ENCODE data around the gene SUSD2.
"Not testable (repeated sequence)": the region's sequence is repeated elsewhere in the genome, so short reads cannot be mapped to it uniquely, and the experiment has no call there.

Gene SUSD2

DNA sequence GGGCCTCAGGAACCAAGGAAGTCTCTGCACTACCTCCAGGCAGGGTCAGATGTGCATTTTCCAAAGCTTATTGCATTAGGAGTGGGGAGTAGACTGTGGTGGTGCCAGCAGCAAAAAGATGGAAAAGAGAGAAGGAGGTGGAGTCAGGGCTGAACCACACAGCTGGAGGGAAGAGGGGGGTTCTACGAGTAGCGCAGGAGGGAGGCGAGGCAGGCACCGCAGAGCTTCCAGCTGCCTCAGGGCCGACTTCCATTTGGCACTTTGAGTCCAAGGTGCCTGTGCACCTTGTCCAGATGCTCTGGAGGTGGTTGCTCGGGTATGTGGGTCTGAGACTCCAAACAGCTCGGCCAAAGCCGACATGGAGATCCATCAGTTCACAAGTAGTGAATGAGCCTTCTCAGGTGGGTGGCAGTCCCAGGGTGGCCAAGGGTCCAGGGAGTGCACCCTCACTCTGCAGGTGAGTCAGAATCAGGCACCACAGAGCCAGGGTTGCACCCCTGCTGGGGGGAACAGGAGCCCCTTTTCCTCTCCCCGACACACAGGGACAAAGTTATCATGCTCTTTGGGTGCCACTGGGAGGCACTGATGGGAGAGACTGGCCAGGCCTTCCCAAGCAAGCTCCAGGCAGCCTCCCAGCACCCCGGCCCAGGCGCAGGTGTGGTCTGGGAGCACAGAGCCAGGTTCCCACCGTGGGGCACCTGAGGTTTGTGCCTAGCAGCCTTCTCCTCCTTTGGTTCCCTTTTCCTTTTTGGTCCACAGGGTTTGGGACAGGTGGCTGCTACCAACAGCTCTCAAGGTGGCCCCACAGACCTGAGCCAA lies 33.4 kb downstream of the SUSD2 start:
- no peak for DNase-seq (ENCODE audit: low spot score)

DNA sequence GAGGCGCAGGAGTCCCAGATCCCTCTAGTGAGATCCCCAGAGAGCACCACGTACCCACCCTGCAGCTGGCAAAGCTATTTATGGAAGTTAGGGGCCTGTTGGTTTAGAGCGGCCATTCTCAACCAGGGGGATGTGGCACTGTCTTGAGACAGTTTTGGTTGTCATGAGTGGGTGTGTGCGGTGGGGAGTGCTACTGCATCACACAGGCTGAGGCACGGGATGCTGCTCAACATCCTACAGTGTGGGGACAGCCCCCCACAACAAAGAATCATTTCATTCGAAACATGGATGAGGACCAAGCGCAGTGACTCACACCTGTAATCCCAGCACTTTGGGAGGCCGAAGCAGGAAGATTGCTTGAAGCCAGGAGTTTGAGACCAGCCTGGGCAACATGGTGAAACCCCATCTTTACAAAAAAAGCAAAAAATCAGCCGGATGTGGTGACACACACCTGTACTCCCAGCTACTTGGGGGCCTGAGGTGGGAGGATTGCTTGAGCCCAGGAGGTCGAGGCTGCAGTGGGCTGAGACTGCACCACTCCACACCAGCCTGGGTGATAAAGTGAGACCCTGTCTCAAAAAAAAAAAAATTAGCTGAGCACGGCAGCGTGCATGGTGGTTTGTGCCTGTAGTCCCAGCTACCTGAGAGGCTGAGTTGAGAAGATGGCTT lies 35.4 kb downstream of the SUSD2 start:
- no peak for DNase-seq (ENCODE audit: low spot score)

DNA sequence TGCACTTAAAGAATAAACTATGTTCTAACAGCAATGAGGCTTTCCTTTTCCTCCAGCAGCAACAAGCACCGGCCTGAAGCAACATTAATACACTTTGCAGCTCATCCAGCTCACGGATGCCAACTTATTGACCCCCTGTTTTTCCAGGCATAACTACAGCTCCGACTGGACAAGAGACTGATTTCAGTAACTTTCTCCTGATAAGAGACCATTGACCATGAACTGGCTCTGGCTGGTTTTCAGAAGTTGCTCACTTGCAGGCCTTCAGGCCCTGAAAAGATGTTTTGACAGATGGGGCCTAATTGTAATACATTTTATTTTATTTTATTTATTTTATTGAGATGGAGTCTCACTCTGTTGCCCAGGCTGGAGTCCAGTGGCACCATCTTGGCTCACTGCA lies 36.1 kb downstream of the SUSD2 start:
- DNase-seq (ENCODE audit: low spot score), result no peak

DNA sequence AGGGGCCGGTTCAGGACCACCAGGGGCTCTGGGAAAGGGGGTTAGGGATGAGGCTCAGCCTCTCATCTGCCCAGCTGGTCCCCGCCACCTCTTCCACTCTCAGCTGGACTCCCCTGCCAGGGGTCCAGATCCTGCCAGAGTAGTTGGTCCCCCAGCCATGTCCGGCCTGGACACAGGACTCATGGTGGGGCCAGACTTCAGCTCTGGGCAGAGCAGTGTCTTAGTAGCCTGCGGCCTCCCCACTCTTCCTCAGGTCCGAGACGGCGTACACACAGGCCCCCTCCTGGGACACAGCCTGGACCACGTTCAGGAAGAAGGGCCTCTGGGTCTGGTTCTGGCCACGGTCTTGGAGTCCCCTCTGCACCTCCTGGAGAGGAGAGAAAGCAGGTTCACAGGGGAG lies 38.5 kb downstream of the SUSD2 start:
- DNase-seq (ENCODE audit: low spot score), result no peak

DNA sequence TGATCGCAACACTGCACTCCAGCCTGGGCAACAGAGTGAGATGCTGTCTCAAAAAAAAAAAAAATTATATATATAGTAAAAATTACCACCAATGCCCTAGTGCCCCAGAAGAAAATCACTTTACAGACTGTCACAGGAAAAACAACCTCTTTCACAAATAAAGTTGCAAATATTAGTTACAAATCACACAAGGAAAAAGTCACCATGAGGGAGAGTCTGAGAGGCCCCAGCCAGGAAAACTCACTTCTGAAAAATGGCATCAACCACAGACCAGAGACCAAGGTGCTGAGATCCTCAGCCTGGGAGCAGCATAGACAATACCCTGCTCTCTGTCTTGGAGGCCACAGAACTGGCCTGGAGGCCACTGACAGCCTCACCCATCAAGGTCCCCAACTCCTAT lies 43.2 kb downstream of the SUSD2 start:
- no peak for DNase-seq (ENCODE audit: low spot score)

DNA sequence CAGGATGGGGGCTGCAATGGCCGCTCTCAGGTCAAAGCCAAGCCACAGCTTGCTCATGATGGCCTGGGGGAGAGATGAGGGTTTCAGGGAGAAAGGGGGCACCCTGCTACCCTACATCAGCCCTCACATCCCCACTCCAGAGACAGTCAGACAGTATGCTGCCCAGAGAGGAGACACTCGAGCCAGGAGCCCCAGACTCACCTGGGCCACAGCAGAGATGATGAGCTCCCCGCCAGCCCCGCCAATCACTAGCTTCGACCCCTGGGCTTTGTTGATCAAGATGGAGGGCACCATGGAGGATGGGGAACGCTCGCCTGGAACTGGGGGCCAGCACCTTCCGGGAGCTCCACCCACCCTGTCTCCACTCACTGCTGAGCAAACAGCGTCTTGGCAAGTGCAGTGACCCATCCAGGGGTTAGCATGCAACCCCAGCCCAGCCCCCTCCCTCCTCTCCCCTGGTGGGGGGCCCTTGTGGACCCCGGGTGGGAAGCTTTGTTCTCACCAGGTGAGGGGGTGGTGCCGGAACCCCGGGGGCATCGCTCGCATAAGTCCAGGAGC lies 43.8 kb downstream of the SUSD2 start:
- DNase-seq (ENCODE audit: low spot score), result no peak

DNA sequence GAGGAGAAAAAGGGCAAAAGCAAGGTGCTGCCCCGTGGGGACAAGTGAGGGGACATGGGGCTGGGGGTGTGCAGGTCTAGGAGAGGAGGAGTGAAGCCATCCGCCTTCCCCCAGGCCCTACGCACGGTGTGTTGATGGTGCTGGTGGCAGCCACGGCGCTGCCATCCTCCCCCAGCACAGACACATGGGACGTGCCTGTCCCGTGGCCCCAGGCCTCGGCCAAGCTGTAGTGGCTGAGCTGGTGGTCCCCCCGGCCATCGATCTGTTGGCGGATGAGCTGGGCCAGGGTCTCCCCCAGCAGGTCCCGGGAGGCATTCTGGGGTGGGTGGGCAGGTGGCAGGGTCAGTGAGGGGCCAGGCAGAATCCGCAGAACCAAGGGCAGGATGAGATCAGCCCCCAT lies 44.7 kb downstream of the SUSD2 start:
- DNase-seq (ENCODE audit: low spot score), result no peak

DNA sequence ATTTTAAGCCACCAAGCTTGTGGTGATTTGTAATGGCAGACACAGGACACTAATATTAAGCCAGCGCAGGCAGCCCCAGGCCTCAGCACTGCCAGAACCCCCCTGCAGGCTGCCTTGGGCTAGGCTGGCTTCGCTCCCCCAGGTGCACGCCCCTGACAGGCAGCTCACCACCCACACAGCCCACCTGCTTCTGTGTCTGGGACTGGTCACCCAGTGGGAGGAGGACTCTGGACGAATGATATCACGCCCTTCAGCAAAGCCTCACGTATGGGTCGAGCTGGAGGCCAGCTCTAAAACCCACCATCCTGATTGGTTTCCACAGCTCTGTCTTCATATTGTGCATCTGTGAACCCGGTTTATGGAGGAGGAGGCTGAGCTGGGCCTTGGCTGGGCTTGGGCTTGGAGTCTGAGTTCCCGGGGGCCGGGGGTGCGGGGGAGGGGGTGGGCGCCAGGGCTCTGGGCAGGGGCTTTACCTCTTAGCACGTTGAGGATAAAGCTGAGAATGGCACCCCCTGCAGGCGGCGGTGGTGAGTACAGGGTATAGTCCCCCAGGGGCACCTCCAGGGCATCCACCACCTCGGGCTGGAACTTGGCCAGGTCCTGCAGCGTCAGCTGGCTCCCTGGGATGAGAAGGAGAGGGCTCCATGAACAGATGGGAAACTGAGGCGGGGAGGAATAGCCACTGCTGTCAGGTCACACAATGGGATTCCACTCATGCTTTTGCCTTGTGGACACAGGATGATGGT lies 49.8 kb downstream of the SUSD2 start:
- no peak for DNase-seq (ENCODE audit: low spot score)

DNA sequence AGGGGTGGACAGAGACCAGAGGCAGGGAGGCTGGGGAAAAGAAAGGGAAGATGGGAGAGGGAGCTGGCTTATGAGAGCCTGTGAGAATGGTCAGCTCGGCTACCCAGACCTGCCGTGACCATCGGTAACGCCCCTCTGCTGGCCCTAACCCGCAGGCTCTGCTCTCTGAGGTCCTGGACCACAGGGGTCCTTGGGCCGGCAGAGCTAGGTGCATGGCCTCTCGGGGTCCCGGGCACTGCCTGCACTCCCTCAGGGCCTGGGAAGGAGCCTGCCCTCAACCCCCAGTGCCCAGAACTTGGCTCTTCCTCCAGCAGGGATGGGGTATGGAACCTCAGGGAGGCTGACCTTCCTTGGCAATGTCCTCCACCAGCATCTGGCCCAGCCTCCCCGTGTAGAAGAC lies 50.4 kb downstream of the SUSD2 start:
- DNase-seq (ENCODE audit: low spot score), result no peak

DNA sequence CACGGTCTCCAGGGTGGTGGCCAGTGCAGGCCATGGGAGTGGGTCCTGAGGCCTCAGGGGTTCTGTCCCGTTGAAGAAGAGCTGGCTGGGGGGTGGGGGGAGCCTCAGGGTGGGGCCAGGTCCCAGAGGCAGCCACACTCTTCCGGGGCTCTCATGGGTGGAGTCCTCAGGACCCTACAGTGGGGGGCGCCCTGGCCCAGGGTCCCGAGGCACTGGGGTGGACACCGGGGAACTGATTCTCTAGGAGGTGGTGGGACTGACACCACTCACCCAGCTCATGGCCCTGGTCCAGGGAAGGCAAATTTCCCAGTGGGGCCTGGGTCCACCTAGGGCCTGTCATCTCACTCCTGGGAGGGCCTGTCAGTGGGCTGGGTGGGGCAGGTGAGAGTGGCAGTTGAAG lies 50.8 kb downstream of the SUSD2 start:
- DNase-seq (ENCODE audit: low spot score), result no peak

DNA sequence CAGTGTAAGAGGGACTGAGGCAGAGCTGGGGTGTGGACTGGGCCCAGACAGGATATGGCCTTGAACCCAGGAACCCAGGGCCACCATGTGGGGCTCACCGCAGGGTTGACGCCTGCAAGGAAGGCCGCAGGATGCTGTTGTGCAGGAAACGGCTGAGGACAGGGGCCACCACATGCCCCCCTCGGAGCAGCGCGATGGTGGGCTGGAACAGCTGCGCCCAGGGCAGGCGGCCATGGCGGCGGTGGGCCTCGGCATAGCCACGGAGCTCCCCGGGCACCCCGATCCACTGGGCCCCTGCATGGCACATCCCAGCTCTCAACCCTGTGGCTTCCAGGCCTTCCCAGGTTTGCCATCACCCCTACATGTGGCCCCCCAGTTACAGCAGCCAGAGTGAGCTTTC lies 51.4 kb downstream of the SUSD2 start:
- no peak for DNase-seq (ENCODE audit: low spot score)

DNA sequence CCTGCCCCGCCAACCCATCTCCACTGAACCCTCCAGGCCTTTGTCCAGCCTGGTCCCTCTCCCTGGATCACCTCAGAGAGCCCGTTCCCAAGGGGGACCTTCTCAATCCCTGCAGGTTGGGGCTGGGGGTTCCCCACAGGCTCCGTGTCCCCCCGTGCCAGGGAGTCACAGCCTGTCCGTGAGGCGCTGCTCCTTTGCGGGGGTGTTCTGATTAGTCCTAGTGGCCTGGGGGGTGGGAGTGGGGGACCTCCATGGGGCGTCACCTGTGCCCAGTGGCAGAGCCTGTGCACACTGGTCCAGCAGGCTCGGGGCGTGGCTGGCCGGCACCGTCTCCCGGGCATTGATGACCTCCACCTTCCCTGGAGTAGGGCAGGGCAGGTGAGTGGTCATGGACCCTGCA lies 51.9 kb downstream of the SUSD2 start:
- no peak for DNase-seq (ENCODE audit: low spot score)

DNA sequence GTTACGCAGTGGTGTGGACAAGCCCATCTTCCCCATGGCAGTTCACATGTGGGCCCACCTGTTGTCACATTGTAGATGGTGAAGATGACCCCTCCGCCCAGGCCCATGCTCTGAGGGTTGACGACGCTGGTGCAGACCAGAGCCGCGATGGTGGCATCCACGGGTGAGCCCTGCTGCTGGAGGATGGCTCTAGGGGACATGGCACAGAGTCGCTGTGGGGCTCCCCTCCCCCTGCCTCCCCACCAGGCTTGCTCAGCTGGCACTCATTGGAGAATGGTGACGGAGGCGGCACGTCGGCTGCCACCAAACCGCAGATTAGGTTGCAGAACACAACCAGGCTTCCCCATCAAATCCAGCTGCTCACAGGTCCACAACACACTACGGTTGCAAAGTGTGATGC lies 52.5 kb downstream of the SUSD2 start:
- DNase-seq (ENCODE audit: low spot score), result no peak

DNA sequence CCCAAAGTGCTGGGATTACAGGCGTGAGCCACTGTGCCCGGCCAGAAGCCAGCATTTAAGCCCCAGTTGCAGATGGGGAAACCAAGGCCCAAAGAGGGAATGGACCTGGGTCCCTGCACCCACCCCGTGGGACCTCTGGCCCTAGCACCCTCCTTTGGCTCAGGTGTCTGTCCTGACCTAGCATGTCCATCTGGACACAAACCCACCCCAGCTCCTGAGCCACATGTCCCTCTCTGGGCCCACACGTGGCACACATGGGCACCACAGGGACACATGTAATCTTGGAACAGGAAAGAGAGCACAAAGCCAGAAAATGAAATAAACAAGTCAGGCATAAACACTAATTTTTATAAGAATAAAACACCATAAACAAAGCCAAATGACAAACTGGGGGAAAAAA lies 54.0 kb downstream of the SUSD2 start:
- DNase-seq (ENCODE audit: low spot score), result no peak

DNA sequence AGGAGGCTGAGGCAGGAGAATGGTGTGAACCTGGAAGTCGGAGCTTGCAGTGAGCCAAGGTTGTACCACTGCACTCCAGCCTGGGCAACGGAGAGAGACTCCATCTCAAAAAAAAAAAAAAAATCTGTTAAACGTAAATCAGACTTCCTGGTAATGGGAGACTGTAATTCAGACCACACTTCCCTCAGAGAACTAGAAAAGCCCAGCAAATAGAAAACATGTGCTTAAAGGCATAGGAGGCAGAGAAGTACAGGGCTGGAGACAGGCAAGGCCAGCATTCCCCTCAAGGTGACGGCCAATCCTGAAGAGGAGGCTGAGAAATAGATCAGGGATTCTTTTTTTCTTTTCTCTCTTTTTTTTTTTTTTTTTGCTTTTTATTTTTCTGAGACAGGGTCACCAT lies 55.4 kb downstream of the SUSD2 start:
- no peak for DNase-seq (ENCODE audit: low spot score)

DNA sequence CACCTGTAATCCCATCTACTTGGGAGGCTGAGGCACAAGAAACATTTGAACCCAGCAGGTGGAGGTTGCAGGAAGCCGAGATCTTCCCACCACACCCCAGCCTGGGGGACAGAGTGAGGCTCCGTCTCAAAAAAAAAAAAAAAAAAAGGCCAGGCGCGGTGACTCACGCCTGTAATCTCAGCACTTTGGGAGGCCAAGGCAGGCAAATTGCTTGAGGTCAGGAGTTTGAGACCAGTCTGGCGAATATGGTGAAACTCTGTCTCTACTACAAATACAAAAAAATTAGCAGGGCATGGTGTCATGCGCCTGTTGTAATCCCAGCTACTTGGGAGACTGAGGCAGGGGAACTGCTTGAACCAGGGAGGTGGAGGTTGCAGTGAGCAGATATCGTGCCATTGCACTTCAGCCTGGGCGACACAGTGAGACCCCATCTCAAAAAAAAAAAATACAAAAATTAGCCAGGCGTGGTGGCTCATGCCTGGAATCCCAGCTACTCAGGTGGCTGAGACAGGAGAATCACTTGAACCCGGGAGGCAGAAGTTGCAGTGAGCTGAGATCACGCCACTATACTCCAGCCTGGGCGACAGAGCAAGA lies 56.9 kb downstream of the SUSD2 start:
- not testable (repeated sequence) for DNase-seq (ENCODE audit: low spot score)

Measured in HuH-7.5 (cell line).